Spleen (tissue), 11 donors: ENCODE measurements around the gene ACOX3. TPM values are rescaled to one million over a fixed set of nuclear protein-coding genes. Genes with fewer than 3 reads are reported as not detected.

Experiments
- DNase-seq: peaks from one replicate; pipeline ENCODE4 v3.0.0-alpha.2; 2020
- H3K27ac ChIP-seq, 8 donors: fragments of 200-600 bp; sonication (generic) in 7 of 8; 1 replicate in 4 of 8; 2 replicates in 4 of 8; pipeline versions ENCODE4 v1.5.0 to v1.8.0; 2016 to 2021; ENCODE audit warnings: inconsistent platforms in 4 of 8, mild to moderate bottlenecking in 4 of 8, moderate library complexity in 1 of 8
- H3K27me3 ChIP-seq, 7 donors: fragments of 200-600 bp; sonication (generic) in 6 of 7; replicated peaks in 1 of 7; 1 replicate in 4 of 7; 2 replicates in 3 of 7; pipeline versions ENCODE4 v1.5.0 to v1.8.0; 2016 to 2021; ENCODE audit warnings: inconsistent platforms in 3 of 7, mild to moderate bottlenecking in 1 of 7
- H3K36me3 ChIP-seq, 6 donors: fragments of 200-600 bp; sonication (generic) in 5 of 6; 1 replicate in 4 of 6; 2 replicates in 2 of 6; pipeline versions ENCODE4 v1.5.0 to v1.8.0; 2016 to 2021; ENCODE audit warnings: inconsistent platforms in 2 of 6
- H3K4me1 ChIP-seq, 6 donors: fragments of 200-600 bp; sonication (generic) in 5 of 6; 1 replicate in 3 of 6; 2 replicates in 3 of 6; pipeline versions ENCODE4 v1.5.0 to v1.8.0; 2016 to 2021; ENCODE audit warnings: inconsistent platforms in 3 of 6
- H3K4me3 ChIP-seq, 8 donors: fragments of 200-600 bp; sonication (generic) in 7 of 8; 1 replicate in 4 of 8; 2 replicates in 4 of 8; pipeline versions ENCODE4 v1.5.0 to v1.8.0; 2016 to 2021; ENCODE audit warnings: inconsistent platforms in 4 of 8, mild to moderate bottlenecking in 4 of 8, moderate library complexity in 2 of 8
- H3K9me3 ChIP-seq, 8 donors: fragments of 200-600 bp; sonication (generic) in 7 of 8; 1 replicate in 4 of 8; 2 replicates in 4 of 8; pipeline versions ENCODE4 v1.5.0 to v1.8.0; 2016 to 2021; ENCODE audit warnings: inconsistent platforms in 4 of 8
- POLR2A ChIP-seq, 3 donors: fragments of 450-650 bp; IDR thresholded peaks; one replicate each; pipeline ENCODE4 v1.5.1; 2017; ENCODE audit warnings: antibody characterized with exemption in 3 of 3, mild to moderate bottlenecking in 1 of 3
- POLR2AphosphoS5 ChIP-seq, 3 donors: sonication (generic); formaldehyde crosslinking; IDR thresholded peaks; one replicate each; pipeline ENCODE4 v1.5.1; 2017; ENCODE audit warnings: antibody characterized with exemption in 3 of 3
- WGBS, 5 donors: extraction: QIAGEN DNeasy Blood & Tissue Kit in 3 of 5; methylation state at CpG; one replicate each; pipeline versions ENCODE4 v1.1.5 to v1.1.7; 2013 to 2018; 5-methylcytosine and 5-hydroxymethylcytosine counted together
- intact Hi-C: fragments of 100-400 bp; cut with DNase I; formaldehyde crosslinking; loops from one replicate; pipeline ENCODE4 v1.15.0; 2023; ENCODE audit warnings: low total_unique reads
- polyA plus RNA-seq, 3 donors: library from polyadenylated mRNA; stranded (reverse); fragments of 200-250 nt; gene quantifications; one replicate each; pipeline ENCODE4 v1.2.1, GENCODE V29; 2013
- total RNA-seq, 7 donors: library from RNA; depleted of rRNA in 3 of 7; stranded (reverse); fragments of >200 nt in 3 of 7; fragmentation: NEBNext Ultra II Directional in 4 of 7; extraction: Animal tissue kit (Norgen Biotek cat#: 25700) in 4 of 7; gene quantifications; one replicate each; pipeline versions ENCODE4 v1.1.0 to v1.2.1, GENCODE V29; 2016 to 2021
- TF ChIP-seq, protein P1 (sequence below), 11 experiments: fragments of 200-600 bp in 7 of 11; fragments of 450-650 bp in 4 of 11; sonication (generic) in 4 of 11; IDR thresholded peaks in 8 of 11; conservative IDR thresholded peaks in 3 of 11; 1 replicate in 7 of 11; 2 replicates in 4 of 11; pipeline versions ENCODE4 v1.4.0 to v1.8.0; 2016 to 2021; ENCODE audit warnings: antibody characterized with exemption in 11 of 11, inconsistent platforms in 4 of 11, mild to moderate bottlenecking in 1 of 11
- donor health status: healthy with polysubstance abuse.
- donor health status: DM: no; HTN: no; CAD: no; lungs with moderate emphysema.
- donor health status: DM: no; HTN: no; CAD: no.
- donor health status: Bipolar disorder and iron deficiency.
- donor health status: healthy.
- donor health status: DM: no; HTN: no; CAD: no.
- donor health status: DM: yes; HTN: yes; CAD: no.

Gene ACOX3
- total and polyA plus RNA-seq, 10 donors: 11.3 to 26.5 (median 19.7) TPM

DNA sequence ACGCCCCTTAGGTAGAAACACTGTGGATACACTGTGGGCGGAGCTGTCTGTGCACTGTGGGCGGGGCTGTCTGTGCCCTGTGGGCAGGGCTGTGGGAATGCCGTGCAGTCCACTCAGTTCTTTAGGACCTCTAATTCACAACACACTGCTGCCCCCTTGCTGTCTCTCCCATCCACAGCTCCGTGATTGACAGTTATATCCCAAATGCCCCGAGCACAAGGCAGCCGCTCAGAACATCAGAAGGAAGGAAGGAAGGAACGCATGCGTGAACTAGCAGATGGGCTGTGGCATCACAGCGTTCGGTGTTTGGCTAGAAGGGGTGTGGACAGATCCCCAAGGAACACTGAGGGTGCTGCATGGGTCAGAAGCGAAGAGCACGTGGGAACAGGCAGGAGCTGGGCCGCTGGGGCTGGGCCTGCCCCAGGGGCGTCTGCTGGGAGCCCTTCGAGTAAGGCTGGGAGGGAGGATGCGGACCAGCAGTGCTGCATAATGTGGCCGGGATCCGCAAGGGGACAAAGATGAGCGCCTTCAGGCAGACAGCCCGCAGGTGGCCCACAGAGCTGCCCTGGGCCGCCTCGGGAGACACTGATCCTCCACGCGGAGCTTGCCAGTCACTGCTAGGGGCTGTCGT is 29.8 kb downstream of the ACOX3 start:
- intact Hi-C loops: no loop called here
- no peaks in the 10 kb centered on the region for H3K9me3 ChIP-seq
- no peak for DNase-seq

DNA sequence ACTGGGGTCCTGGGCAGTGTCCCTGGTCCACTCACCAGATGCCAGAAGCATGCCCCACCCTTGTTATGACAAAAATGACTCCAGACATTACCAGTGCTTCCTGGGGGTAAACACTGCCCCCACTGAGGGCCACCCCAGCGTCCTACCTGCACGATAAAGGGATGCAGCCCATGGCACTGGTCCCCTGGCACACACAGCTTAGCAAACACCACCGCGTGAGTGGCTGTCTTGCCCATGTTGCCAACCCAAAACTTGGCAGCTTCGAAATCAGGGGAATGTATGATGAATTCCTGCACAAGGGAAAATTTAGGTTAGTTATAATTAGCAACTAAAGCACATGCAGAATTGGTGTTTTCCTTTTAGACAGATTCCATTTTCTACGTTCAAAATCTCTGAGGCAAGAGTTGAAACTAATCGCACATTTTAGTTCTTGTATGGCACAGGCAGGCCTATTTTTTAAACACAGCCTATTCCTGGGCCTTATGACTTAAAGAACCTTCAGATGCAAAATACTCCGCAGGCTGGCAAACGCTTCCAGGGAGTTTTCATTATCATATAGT is 30.4 kb downstream of the ACOX3 start:
- DNase-seq: no peak
- intact Hi-C loops: no loop called here

More for the DNA sequence above, 29.8 kb downstream of the ACOX3 start:
- H3K4me3 ChIP-seq: no peak overlapping the region
- no peak for TF ChIP-seq POLR2A (IDR thresholded peaks at IDR 0.05)
- TF ChIP-seq, protein P1, sequence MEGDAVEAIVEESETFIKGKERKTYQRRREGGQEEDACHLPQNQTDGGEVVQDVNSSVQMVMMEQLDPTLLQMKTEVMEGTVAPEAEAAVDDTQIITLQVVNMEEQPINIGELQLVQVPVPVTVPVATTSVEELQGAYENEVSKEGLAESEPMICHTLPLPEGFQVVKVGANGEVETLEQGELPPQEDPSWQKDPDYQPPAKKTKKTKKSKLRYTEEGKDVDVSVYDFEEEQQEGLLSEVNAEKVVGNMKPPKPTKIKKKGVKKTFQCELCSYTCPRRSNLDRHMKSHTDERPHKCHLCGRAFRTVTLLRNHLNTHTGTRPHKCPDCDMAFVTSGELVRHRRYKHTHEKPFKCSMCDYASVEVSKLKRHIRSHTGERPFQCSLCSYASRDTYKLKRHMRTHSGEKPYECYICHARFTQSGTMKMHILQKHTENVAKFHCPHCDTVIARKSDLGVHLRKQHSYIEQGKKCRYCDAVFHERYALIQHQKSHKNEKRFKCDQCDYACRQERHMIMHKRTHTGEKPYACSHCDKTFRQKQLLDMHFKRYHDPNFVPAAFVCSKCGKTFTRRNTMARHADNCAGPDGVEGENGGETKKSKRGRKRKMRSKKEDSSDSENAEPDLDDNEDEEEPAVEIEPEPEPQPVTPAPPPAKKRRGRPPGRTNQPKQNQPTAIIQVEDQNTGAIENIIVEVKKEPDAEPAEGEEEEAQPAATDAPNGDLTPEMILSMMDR (IDR thresholded peaks at IDR 0.05 in 8 of 11, conservative IDR thresholded peaks at IDR 0.05 in 3 of 11): peak in 5 of 11 experiments; percentile 8 to 33 (median 23)
- H3K27ac ChIP-seq: no peak overlapping the region
- 56 to 77% (median 72%) methylated on average over 16 to 26 of the region's 26 CpGs for WGBS, 5 donors
- H3K27me3 ChIP-seq: no peaks in the 10 kb centered on the region
- H3K36me3 ChIP-seq: peaks cover 3 to 88% (median 33%) of the 10 kb centered on the region in 6 donors
- peaks cover 0 to 15% (median 0%) of the 10 kb centered on the region in 6 donors for H3K4me1 ChIP-seq

DNA sequence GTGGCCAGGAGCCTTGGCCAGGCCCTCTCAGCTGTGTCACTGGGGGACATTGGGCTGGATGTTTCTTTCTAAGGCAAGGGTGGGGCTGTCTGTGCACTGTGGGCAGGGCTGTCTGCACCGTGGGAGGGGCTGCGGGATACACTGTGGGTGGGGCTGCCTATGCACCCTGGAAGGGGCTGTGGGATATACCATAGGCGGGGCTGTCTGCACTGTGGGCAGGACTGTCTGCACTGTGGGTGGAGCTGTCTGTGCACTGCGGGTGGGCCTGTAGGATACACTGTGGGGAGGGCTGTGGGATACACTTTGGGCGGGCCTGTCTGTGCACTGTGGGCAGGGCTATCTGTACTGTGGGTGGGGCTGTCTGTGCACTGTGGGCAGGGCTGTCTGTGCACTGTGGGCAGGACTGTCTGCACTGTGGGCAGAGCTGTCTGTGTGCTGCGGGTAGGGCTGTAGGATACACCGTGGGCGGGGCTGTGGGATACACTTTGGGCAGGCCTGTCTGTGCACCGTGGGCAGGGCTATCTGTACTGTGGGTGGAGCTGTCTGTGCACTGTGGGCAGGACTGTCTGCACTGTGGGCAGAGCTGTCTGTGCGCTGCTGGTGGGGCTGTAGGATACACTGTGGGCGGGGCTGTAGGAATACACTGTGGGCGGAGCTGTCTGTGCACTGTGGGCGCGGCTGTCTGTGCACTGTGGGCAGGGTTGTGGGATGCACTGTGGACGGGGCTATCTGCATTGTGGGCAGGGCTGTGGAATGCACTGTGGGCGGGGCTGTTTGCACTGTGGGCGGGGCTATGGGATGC is 31.1 kb downstream of the ACOX3 start:
- Histone ChIP-seq H3K4me1 (peaks cover 0 to 15% (median 0%) of the 10 kb centered on the region in 6 donors), H3K36me3 (peaks cover 1 to 88% (median 31%) of the 10 kb centered on the region in 6 donors), H3K27ac (peak overlapping the region in 1 of 8 donors; percentile 36), H3K4me3 (no peak overlapping the region), H3K9me3 (no peaks in the 10 kb centered on the region), H3K27me3 (no peaks in the 10 kb centered on the region)
- WGBS, 5 donors: 79 to 86% (median 81%) methylated on average over 14 to 17 of the region's 17 CpGs
- DNase-seq: peak; percentile 80
- intact Hi-C loops: no loop called here
- TF ChIP-seq, protein P1 (IDR thresholded peaks at IDR 0.05 in 8 of 11, conservative IDR thresholded peaks at IDR 0.05 in 3 of 11): no peak
- TF ChIP-seq POLR2AphosphoS5 (IDR thresholded peaks at IDR 0.05) (no peak), POLR2A (IDR thresholded peaks at IDR 0.05) (no peak)

More for the DNA sequence above, 30.4 kb downstream of the ACOX3 start:
- Histone ChIP-seq H3K4me1 (peaks cover 0 to 15% (median 0%) of the 10 kb centered on the region in 6 donors), H3K27ac (peak overlapping the region in 1 of 8 donors; percentile 36), H3K36me3 (peaks cover 3 to 88% (median 35%) of the 10 kb centered on the region in 6 donors), H3K9me3 (no peaks in the 10 kb centered on the region), H3K27me3 (no peaks in the 10 kb centered on the region), H3K4me3 (no peak overlapping the region)
- 94 to 96% (median 95%) methylated on average over 9 of the region's 9 CpGs for WGBS, 5 donors
- TF ChIP-seq POLR2AphosphoS5 (IDR thresholded peaks at IDR 0.05) (no peak), POLR2A (IDR thresholded peaks at IDR 0.05) (no peak)
- TF ChIP-seq, protein P1 (IDR thresholded peaks at IDR 0.05 in 8 of 11, conservative IDR thresholded peaks at IDR 0.05 in 3 of 11): no peak
